Vagina (tissue), 2 donors: ENCODE data around the gene ZBED3. TPM values are rescaled to one million over a fixed set of nuclear protein-coding genes. Genes with fewer than 3 reads are reported as not detected.

Source experiments
- DNase-seq, 2 donors: peaks; one replicate each; pipeline ENCODE4 v3.0.0-alpha.2; 2017; ENCODE audit errors: extremely low spot score in 2 of 2
- H3K27ac ChIP-seq: fragments of 200-600 bp; sonication (generic); one replicate; pipeline ENCODE4 v1.5.1; 2019
- H3K27me3 ChIP-seq: fragments of 200-600 bp; sonication (generic); one replicate; pipeline ENCODE4 v1.5.1; 2019
- H3K36me3 ChIP-seq, 2 donors: fragments of 200-600 bp; sonication (generic); one replicate each; pipeline ENCODE4 v1.5.1; 2017 to 2019
- H3K4me1 ChIP-seq: fragments of 200-600 bp; sonication (generic); one replicate; pipeline ENCODE4 v1.5.1; 2019
- H3K4me3 ChIP-seq, 2 donors: fragments of 200-600 bp; sonication (generic); 1 replicate in 1 of 2; 2 replicates in 1 of 2; pipeline ENCODE4 v1.5.1; 2016 to 2019
- H3K9me3 ChIP-seq: fragments of 200-600 bp; sonication (generic); one replicate; pipeline ENCODE4 v1.5.1; 2019
- POLR2A ChIP-seq, 2 donors: fragments of 450-650 bp; IDR thresholded peaks; one replicate each; pipeline ENCODE4 v1.6.1; 2017; ENCODE audit warnings: antibody characterized with exemption in 2 of 2, mild to moderate bottlenecking in 2 of 2, moderate library complexity in 2 of 2
- POLR2AphosphoS5 ChIP-seq, 2 donors: sonication (generic); formaldehyde crosslinking; IDR thresholded peaks; one replicate each; pipeline ENCODE4 v1.9.0; 2017; ENCODE audit warnings: antibody characterized with exemption in 2 of 2, mild to moderate bottlenecking in 2 of 2, low read depth in 1 of 2; ENCODE audit not compliant: insufficient read depth in 1 of 2
- intact Hi-C: fragments of 100-400 bp; cut with DNase I; formaldehyde crosslinking; loops from one replicate; pipeline ENCODE4 v1.15.1; 2023
- small RNA-seq: library from RNA; depleted of rRNA; stranded (forward); fragments of <200 nt; gene quantifications from one replicate; pipeline ENCODE3, GENCODE V24; 2016
- total RNA-seq: library from RNA; depleted of rRNA; stranded (reverse); fragments of >200 nt; gene quantifications from one replicate; pipeline ENCODE4 v1.2.3, GENCODE V29; 2016
- TF ChIP-seq, protein P1 (sequence below), 3 experiments: fragments of 450-650 bp in 2 of 3; fragments of 200-600 bp in 1 of 3; sonication (generic) in 1 of 3; IDR thresholded peaks; one replicate each; pipeline ENCODE4 v1.5.1; 2017 to 2019; ENCODE audit warnings: antibody characterized with exemption in 3 of 3, mild to moderate bottlenecking in 2 of 3, moderate library complexity in 2 of 3

ZBED3 gene
- total RNA-seq, 1 donor from 2014 or later, result 9.1 TPM

DNA sequence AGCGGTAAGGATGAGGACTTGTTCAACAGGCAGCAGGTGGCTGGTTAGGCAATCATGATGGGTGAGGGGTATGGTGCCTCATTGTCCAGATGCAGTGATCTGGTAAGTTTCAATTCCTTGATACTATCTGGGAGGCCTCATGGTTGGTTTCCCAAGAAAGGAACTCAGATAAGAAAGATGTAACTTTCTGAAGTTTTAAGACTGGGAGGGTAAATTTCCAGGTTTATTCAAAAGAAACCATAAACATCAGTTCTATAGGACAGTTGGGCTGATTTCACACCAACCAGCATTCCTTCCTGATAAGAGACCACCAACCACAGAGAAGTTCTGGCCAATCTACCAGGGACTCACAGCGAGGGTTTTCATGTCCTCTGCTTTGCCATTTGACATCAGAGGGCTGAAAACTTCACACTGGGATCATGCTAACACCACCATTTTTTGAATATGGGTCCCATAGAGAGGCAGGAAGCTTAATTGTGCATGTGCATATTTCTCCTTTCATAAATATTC, 57.7 kb downstream of the ZBED3 start:
- intact Hi-C loops, result no loop called here
- H3K9me3 ChIP-seq, result no peaks in the 10 kb centered on the region
- H3K4me1 ChIP-seq, result peaks cover 26% of the 10 kb centered on the region
- no peaks in the 10 kb centered on the region for H3K27me3 ChIP-seq
- TF ChIP-seq, protein P1, sequence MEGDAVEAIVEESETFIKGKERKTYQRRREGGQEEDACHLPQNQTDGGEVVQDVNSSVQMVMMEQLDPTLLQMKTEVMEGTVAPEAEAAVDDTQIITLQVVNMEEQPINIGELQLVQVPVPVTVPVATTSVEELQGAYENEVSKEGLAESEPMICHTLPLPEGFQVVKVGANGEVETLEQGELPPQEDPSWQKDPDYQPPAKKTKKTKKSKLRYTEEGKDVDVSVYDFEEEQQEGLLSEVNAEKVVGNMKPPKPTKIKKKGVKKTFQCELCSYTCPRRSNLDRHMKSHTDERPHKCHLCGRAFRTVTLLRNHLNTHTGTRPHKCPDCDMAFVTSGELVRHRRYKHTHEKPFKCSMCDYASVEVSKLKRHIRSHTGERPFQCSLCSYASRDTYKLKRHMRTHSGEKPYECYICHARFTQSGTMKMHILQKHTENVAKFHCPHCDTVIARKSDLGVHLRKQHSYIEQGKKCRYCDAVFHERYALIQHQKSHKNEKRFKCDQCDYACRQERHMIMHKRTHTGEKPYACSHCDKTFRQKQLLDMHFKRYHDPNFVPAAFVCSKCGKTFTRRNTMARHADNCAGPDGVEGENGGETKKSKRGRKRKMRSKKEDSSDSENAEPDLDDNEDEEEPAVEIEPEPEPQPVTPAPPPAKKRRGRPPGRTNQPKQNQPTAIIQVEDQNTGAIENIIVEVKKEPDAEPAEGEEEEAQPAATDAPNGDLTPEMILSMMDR (IDR thresholded peaks at IDR 0.05), result no peak
- no peak for TF ChIP-seq POLR2AphosphoS5 (IDR thresholded peaks at IDR 0.05; ENCODE audit: insufficient read depth in 1 of 2, low read depth in 1 of 2)
- H3K27ac ChIP-seq, result no peak overlapping the region
- DNase-seq, result no peak
- no peaks in the 10 kb centered on the region for H3K36me3 ChIP-seq
- peak overlapping the region; percentile 80 to 91 for H3K4me3 ChIP-seq

DNA sequence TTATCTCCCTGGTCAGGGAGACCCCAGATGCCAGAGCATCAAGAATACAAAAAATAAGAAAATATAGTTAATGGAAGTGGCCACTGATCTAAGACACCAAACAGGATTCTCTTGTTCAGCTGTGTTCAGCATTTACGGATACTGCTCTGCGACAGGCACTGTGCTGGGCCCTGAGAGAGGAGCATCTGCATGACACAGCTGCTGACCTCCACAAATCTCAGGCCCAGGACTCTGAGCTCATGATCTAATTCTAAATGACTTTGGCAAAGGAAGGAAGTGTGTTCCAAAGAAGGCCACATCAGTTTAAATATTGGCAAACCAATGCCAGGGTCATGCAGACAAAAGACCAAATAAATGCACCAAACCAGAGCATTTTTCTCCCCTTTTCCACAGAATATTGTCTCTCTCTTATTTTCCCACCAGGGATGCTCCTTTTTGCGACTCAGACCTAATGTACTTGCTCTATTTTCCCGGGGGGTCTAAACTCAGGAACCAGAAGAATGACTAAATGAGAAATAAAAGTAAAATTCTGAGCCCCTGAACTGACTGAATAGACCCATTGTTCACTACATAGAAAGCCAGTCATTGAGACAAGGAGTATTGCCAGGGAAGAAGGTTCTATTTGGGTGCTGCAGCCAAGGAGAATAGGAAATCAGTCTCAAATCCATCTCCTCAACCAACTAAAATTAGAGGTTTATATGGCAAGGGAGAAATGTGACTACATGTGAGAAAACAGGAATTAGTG, 58.3 kb downstream of the ZBED3 start:
- DNase-seq, result no peak
- H3K36me3 ChIP-seq, result no peaks in the 10 kb centered on the region
- intact Hi-C loops, result no loop called here
- H3K4me1 ChIP-seq, result peaks cover 26% of the 10 kb centered on the region
- no peak for TF ChIP-seq POLR2AphosphoS5 (IDR thresholded peaks at IDR 0.05; ENCODE audit: insufficient read depth in 1 of 2, low read depth in 1 of 2)
- H3K9me3 ChIP-seq, result no peaks in the 10 kb centered on the region
- no peak overlapping the region for H3K27ac ChIP-seq
- no peak overlapping the region for H3K4me3 ChIP-seq
- no peaks in the 10 kb centered on the region for H3K27me3 ChIP-seq

DNA sequence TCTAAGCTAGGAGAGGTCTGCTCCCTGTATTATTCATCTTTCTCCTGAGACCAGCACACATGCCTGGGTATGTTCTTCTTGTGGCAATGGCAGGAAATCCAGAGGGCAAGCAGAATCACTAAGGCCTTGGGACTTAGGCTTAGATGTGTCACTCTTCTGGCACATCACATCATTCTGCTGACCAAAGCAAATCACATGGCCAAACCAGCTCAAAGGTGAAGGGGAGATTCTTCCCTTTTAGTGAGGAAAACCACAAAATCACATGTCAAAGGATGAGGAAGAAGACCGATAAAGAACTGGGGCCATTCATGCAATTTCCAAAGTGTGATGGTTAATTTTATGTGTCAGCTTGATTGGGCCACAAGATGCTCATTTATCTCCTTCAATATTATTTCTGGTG, 62.6 kb downstream of the ZBED3 start:
- Histone ChIP-seq H3K27me3 (no peaks in the 10 kb centered on the region), H3K4me1 (peaks cover under 1% of the 10 kb centered on the region), H3K27ac (no peak overlapping the region), H3K9me3 (no peaks in the 10 kb centered on the region), H3K4me3 (no peak overlapping the region), H3K36me3 (no peaks in the 10 kb centered on the region)
- no peak for DNase-seq
- intact Hi-C loops, result no loop called here
- TF ChIP-seq POLR2AphosphoS5 (IDR thresholded peaks at IDR 0.05; ENCODE audit: insufficient read depth in 1 of 2, low read depth in 1 of 2), result no peak
- TF ChIP-seq, protein P1 (IDR thresholded peaks at IDR 0.05), result no peak

DNA sequence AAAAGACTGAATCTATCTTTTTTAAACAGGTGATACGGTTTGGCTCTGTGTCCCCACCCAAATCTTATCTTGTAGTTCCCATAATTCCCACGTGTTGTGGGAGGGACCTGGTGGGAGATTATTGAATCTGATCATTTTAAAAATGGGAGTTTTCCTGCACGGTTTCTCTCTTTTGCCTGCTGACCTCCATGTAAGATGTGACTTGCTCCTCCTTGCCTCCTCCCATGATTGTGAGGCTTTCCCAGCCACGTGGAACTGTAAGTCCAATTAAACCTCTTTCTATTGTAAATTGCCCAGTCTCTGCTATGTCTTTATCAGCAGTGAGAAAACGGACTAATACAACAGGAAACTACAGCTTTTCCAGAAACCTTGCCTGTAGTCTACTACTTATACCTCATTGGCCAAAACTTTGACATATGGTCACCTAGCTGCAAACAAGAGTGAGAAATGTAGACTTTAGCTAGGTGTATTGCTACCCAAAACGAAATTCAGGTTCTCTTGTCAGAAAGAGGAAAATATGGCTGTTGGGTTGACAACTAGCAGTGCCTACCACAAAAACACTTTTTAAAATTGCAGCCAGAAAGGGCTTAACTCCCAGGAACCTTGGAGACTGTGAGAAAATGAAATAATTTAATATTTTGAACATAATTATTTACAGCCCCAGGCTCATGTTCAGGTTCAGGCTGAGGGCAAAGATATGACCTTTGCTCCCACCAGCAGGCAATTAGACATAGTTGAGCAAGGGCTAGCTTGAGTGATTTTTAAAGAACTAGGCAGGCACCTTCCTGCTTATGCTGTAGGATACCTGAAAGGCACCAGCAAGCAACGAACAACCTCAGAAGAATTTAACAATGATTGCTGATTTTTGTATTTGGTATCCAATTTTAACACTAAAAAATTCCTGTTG, 64.3 kb downstream of the ZBED3 start:
- no peak overlapping the region for H3K4me3 ChIP-seq
- no peaks in the 10 kb centered on the region for H3K9me3 ChIP-seq
- no peaks in the 10 kb centered on the region for H3K27me3 ChIP-seq
- H3K36me3 ChIP-seq, result no peaks in the 10 kb centered on the region
- no peak for DNase-seq
- H3K27ac ChIP-seq, result no peak overlapping the region
- TF ChIP-seq, protein P1 (IDR thresholded peaks at IDR 0.05), result no peak
- TF ChIP-seq POLR2AphosphoS5 (IDR thresholded peaks at IDR 0.05; ENCODE audit: insufficient read depth in 1 of 2, low read depth in 1 of 2) (no peak), POLR2A (IDR thresholded peaks at IDR 0.05) (no peak)
- H3K4me1 ChIP-seq, result no peaks in the 10 kb centered on the region
- intact Hi-C loops, result no loop called here

Small RNAs within 50 kb of the gene (small RNA-seq; reads per million reads assigned to genes)
- gene SNORA47, result 464 reads per million, percentile 98 among the genes with 10 or more reads in this experiment

Other genes starting within 250 kb of the ZBED3 start
- gene S100Z, start 237.3 kb downstream of the ZBED3 start, total RNA-seq, result not detected
- 5.9 TPM for gene CRHBP, start 134.2 kb downstream of the ZBED3 start, total RNA-seq
- gene AGGF1, start 56.9 kb downstream of the ZBED3 start, total RNA-seq, result 12.0 TPM
- 5.9 TPM for gene PDE8B, start 123.4 kb upstream of the ZBED3 start, total RNA-seq